ENCODE results near the gene SLA2. TPM values are rescaled to one million over a fixed set of nuclear protein-coding genes. Genes with fewer than 3 reads are reported as not detected.

The SLA2 gene
- total RNA-seq, 1 experiment from 2014 or later = 0.51 TPM

GRCh38 chr20:36658300-36658699, 12.3 kb upstream of the SLA2 start:
- Histone ChIP-seq H3K4me2 (ENCODE audit: low read length) (no peak overlapping the region), H3K9ac (ENCODE audit: low read length) (no peak overlapping the region), H3F3A (ENCODE audit: low read length, unreplicated experiment) (no peaks in the 10 kb centered on the region), H3K79me2 (ENCODE audit: low read length) (no peaks in the 10 kb centered on the region), H3K36me3 (ENCODE audit: low read depth, low read length) (peaks cover 7% of the 10 kb centered on the region), H3K9me3 (ENCODE audit: low read length) (no peaks in the 10 kb centered on the region), H4K20me1 (ENCODE audit: low read length) (no peaks in the 10 kb centered on the region), H3K27ac (ENCODE audit: low read length) (no peak overlapping the region), H3K4me1 (ENCODE audit: insufficient read depth, low read length) (no peaks in the 10 kb centered on the region), H3K4me3 (ENCODE audit: low read length) (no peak overlapping the region), H2AFZ (ENCODE audit: low read length) (no peak overlapping the region), H3K9me2 (replicated peaks; ENCODE audit: low read length) (no peaks in the 10 kb centered on the region), H3K27me3 (ENCODE audit: low read length) (no peaks in the 10 kb centered on the region)
- no TSS peak for BruUV-seq (replicated peaks)
- TF ChIP-seq EZH2phosphoT487 (IDR thresholded peaks at IDR 0.05; ENCODE audit: borderline replicate concordance, low read length) = no peak
- TF ChIP-seq CTCF (conservative IDR thresholded peaks at IDR 0.05; ENCODE audit: low read depth, low read length) = no peak
- TF ChIP-seq EZH2 (IDR thresholded peaks at IDR 0.05; ENCODE audit: low read length, unreplicated experiment) = no peak
- intact Hi-C loops (cut with micrococcal nuclease) = no loop called here
- CTCF ChIA-PET = no interaction called here
- ATAC-seq (no peak), DNase-seq (no peak)
- POLR2A ChIA-PET (ENCODE audit: unreplicated experiment) = no interaction called here

DNA sequence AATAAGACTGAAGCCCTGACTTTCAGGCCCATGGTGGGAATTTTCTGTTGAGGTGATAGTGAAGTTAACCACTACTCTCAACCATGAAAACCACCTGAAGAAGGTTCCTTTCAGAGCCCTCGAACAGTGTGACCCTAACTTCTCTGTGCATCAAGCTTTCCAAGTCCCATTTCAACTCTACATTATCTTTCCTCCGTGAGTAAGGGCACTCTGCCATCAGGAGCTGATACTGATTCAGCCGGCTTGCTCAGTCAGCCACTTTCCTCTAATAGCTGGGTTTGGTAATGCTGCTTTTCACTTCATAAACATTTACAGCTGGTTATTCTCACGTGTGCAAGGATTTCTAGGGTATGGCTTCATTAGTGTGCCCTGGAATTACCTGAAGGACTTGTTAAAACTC, 10.7 kb upstream of the SLA2 start:
- Histone ChIP-seq H4K20me1 (ENCODE audit: low read length) (no peaks in the 10 kb centered on the region), H3K9me3 (ENCODE audit: low read length) (no peaks in the 10 kb centered on the region), H3K36me3 (ENCODE audit: low read depth, low read length) (peaks cover 8% of the 10 kb centered on the region), H3F3A (ENCODE audit: low read length, unreplicated experiment) (no peaks in the 10 kb centered on the region), H3K9ac (ENCODE audit: low read length) (no peak overlapping the region), H3K4me1 (ENCODE audit: insufficient read depth, low read length) (no peaks in the 10 kb centered on the region), H2AFZ (ENCODE audit: low read length) (no peak overlapping the region), H3K27me3 (ENCODE audit: low read length) (no peaks in the 10 kb centered on the region), H3K79me2 (ENCODE audit: low read length) (no peaks in the 10 kb centered on the region), H3K4me3 (ENCODE audit: low read length) (no peak overlapping the region), H3K9me2 (replicated peaks; ENCODE audit: low read length) (no peaks in the 10 kb centered on the region), H3K27ac (ENCODE audit: low read length) (no peak overlapping the region), H3K4me2 (ENCODE audit: low read length) (no peak overlapping the region)
- ChIA-PET CTCF (no interaction called here), POLR2A (ENCODE audit: unreplicated experiment) (no interaction called here)
- intact Hi-C loops (cut with micrococcal nuclease) = no loop called here
- ATAC-seq = no peak
- no peak for TF ChIP-seq CTCF (conservative IDR thresholded peaks at IDR 0.05; ENCODE audit: low read depth, low read length)
- no peak for TF ChIP-seq EZH2phosphoT487 (IDR thresholded peaks at IDR 0.05; ENCODE audit: borderline replicate concordance, low read length)
- no peak for TF ChIP-seq EZH2 (IDR thresholded peaks at IDR 0.05; ENCODE audit: low read length, unreplicated experiment)
- no peak for DNase-seq
- BruUV-seq (replicated peaks) = no TSS peak

DNA sequence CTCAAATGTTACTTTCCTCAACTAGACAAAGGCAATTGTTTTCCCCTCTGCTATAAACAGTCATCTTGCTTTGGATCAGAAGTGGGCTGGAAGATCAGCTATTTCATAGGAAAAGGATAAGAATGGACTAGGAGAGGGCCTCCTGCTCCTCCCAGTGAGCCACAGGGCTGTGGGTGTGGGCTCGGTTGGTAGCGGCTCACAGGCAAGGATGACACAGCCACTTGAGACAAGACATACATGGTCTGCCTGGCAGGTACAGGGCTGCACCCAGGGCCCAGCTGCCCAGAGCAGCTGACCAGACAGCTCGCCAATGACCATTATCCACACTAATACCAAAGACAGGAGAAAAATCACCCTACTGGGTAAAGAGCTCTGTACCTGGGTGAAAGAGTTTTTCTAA, 9.0 kb upstream of the SLA2 start:
- Histone ChIP-seq H3K27ac (ENCODE audit: low read length) (no peak overlapping the region), H3K27me3 (ENCODE audit: low read length) (no peaks in the 10 kb centered on the region), H3K9me2 (replicated peaks; ENCODE audit: low read length) (no peaks in the 10 kb centered on the region), H4K20me1 (ENCODE audit: low read length) (no peaks in the 10 kb centered on the region), H3K9ac (ENCODE audit: low read length) (no peak overlapping the region), H2AFZ (ENCODE audit: low read length) (no peak overlapping the region), H3K79me2 (ENCODE audit: low read length) (no peaks in the 10 kb centered on the region), H3K9me3 (ENCODE audit: low read length) (no peaks in the 10 kb centered on the region), H3K36me3 (ENCODE audit: low read depth, low read length) (peaks cover 8% of the 10 kb centered on the region), H3K4me1 (ENCODE audit: insufficient read depth, low read length) (no peaks in the 10 kb centered on the region), H3K4me2 (ENCODE audit: low read length) (no peak overlapping the region), H3K4me3 (ENCODE audit: low read length) (no peak overlapping the region), H3F3A (ENCODE audit: low read length, unreplicated experiment) (no peaks in the 10 kb centered on the region)
- no peak for DNase-seq
- ChIA-PET CTCF (no interaction called here), POLR2A (ENCODE audit: unreplicated experiment) (interaction anchor here (0.5 kb wide), 1 partner anchor 57 kb away, joined by 3 read pairs; no protein-coding TSS in a partner anchor)
- intact Hi-C loops (cut with micrococcal nuclease) = no loop called here
- TF ChIP-seq EZH2 (IDR thresholded peaks at IDR 0.05; ENCODE audit: low read length, unreplicated experiment) (no peak), CTCF (conservative IDR thresholded peaks at IDR 0.05; ENCODE audit: low read depth, low read length) (no peak), EZH2phosphoT487 (IDR thresholded peaks at IDR 0.05; ENCODE audit: borderline replicate concordance, low read length) (no peak)
- ATAC-seq = no peak
- no TSS peak for BruUV-seq (replicated peaks)
